ENCODE results near the gene ANKRD53.

ANKRD53 gene

DNA sequence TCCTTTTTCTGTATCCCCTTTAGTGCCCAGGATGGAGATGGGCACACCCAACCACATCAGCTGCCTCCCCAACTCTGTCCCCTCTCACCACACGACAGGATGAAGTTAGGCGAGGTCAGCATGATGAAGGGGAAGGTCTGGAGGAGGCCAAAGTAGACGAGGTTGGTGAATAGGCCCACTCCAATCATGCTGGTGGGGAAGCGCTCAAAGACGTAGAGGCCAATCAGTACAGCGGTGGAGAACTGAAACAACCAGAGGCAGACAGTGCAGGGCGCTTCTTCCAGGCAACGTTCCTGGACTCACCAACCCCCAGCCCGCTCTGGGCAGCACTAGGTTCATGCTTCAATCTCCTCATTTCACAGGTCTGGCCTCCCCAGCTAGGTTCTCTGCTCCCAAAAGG lies 13.3 kb downstream of the ANKRD53 start:
- no peak overlapping the region for H3K9ac ChIP-seq
- H3K36me3 ChIP-seq (ENCODE audit: insufficient read depth), result peaks cover 3% of the 10 kb centered on the region; the same call in 1 of the 2 replicates
- peaks cover 23% of the 10 kb centered on the region for H3K79me2 ChIP-seq (ENCODE audit: insufficient read depth, low read depth)
- H3K4me3 ChIP-seq (IDR thresholded peaks at IDR 0.05; ENCODE audit: insufficient read depth, low read depth, low read length), result no peak overlapping the region
- H3K27me3 ChIP-seq (ENCODE audit: insufficient read depth, low read depth), result no peaks in the 10 kb centered on the region
- no peak overlapping the region for H3K27ac ChIP-seq
- H3K4me2 ChIP-seq, result no peak overlapping the region
- TF ChIP-seq, protein P1, sequence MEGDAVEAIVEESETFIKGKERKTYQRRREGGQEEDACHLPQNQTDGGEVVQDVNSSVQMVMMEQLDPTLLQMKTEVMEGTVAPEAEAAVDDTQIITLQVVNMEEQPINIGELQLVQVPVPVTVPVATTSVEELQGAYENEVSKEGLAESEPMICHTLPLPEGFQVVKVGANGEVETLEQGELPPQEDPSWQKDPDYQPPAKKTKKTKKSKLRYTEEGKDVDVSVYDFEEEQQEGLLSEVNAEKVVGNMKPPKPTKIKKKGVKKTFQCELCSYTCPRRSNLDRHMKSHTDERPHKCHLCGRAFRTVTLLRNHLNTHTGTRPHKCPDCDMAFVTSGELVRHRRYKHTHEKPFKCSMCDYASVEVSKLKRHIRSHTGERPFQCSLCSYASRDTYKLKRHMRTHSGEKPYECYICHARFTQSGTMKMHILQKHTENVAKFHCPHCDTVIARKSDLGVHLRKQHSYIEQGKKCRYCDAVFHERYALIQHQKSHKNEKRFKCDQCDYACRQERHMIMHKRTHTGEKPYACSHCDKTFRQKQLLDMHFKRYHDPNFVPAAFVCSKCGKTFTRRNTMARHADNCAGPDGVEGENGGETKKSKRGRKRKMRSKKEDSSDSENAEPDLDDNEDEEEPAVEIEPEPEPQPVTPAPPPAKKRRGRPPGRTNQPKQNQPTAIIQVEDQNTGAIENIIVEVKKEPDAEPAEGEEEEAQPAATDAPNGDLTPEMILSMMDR (conservative IDR thresholded peaks at IDR 0.05; ENCODE audit: low read depth, low read length), result no peak
- H3K4me1 ChIP-seq (ENCODE audit: low read depth, poor library complexity, severe bottlenecking), result peaks cover 21% of the 10 kb centered on the region
- H4K20me1 ChIP-seq (ENCODE audit: insufficient read depth), result no peaks in the 10 kb centered on the region
- no peak overlapping the region for H2AFZ ChIP-seq (ENCODE audit: low read depth)

DNA sequence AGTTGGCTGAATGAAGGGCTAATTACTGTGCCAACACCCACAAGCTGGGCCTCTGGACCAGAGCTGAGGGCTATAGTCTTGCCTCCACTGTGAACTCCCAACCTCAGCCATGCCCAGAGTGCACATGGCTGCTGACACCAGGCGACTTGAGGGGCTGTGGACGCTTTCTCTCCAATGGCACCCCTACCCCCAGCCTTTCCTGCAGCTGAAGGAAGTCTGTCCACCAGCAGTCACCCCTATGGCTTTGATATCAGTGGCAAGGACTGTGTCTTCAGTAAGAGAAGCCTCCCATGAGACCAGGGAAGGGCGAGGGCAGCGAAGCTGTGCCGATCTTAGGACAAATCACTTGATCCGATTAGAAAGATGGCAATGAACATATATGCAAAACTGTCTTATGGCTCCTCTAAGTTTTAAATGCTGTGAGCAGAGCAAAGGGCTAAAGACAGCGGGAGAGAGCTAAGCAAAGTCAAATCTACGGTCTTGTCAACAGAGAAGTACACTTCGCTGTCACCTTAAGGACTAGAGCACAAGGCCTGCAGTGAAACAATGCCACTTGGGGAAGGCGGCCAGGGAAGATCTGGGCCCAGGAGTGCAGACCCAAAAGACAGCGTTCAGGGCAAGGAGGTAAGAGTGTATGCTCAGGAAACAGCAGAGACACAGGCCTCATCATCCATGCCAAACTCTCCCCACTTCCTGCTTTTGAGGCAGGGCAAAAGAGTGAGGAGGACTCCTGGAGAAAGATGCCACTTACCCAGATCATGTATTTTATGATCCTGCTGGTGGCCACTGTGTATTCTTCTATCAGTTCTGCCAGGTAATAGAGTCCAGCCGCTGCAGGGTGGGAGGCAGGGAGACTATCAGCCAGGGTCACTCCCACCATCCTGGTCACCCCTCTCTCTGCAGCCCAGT lies 14.8 kb downstream of the ANKRD53 start:
- no peaks in the 10 kb centered on the region for H4K20me1 ChIP-seq (ENCODE audit: insufficient read depth)
- peaks cover 3% of the 10 kb centered on the region; the same call in 1 of the 2 replicates for H3K36me3 ChIP-seq (ENCODE audit: insufficient read depth)
- peaks cover 23% of the 10 kb centered on the region for H3K79me2 ChIP-seq (ENCODE audit: insufficient read depth, low read depth)
- TF ChIP-seq, protein P1 (conservative IDR thresholded peaks at IDR 0.05; ENCODE audit: low read depth, low read length), result no peak
- no peaks in the 10 kb centered on the region for H3K27me3 ChIP-seq (ENCODE audit: insufficient read depth, low read depth)
- H3K4me3 ChIP-seq (IDR thresholded peaks at IDR 0.05; ENCODE audit: insufficient read depth, low read depth, low read length), result peak overlapping the region; percentile 81
- no peak overlapping the region for H2AFZ ChIP-seq (ENCODE audit: low read depth)
- H3K4me1 ChIP-seq (ENCODE audit: low read depth, poor library complexity, severe bottlenecking), result peaks cover 21% of the 10 kb centered on the region
- H3K27ac ChIP-seq, result no peak overlapping the region
- peak overlapping the region; percentile 80; the same call in 1 of the 2 replicates for H3K9ac ChIP-seq
- peak overlapping the region; percentile 79 for H3K4me2 ChIP-seq

DNA sequence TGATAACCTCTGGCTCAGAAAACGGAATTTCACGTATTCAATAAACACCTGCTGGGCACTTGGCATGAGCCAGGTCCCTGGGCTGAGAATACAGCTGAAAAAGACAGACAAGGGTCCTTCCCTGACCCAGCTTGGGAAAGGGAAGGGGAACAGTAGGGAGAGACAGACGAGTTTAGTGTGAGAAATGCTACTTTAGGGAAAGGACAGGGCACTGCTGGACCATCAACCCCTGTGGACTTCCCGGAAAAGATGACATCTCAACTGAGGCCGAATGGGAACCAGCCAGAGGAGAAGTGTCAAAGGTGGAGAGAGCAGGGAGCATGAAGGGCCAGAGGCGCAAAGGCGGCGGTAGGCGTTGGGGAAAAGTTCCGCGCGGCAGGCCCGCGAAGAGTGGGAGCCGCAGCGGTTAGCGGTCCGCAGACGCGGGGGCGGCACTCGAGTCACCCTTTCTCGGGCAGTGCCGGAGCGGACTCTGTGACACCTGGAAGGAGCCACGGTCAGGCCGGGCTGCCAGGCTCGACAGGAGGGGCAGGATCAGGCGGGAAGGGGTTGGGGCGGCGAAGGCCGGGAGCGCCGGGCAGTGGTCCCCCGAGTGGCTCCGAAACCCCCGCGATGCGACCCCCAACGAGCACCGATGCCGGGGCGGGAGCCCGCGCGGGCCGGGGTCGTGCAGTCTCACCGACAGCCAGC lies 15.7 kb downstream of the ANKRD53 start:
- Histone ChIP-seq H3K4me1 (ENCODE audit: low read depth, poor library complexity, severe bottlenecking) (peaks cover 21% of the 10 kb centered on the region), H3K79me2 (ENCODE audit: insufficient read depth, low read depth) (peaks cover 23% of the 10 kb centered on the region), H2AFZ (ENCODE audit: low read depth) (peak overlapping the region; percentile 67), H3K27ac (peak overlapping the region; percentile 23; the same call in 1 of the 2 replicates), H3K4me3 (IDR thresholded peaks at IDR 0.05; ENCODE audit: insufficient read depth, low read depth, low read length) (peak overlapping the region; percentile 81), H3K9ac (peak overlapping the region; percentile 80), H3K36me3 (ENCODE audit: insufficient read depth) (peaks cover 3% of the 10 kb centered on the region; the same call in 1 of the 2 replicates), H3K27me3 (ENCODE audit: insufficient read depth, low read depth) (no peaks in the 10 kb centered on the region), H3K4me2 (peak overlapping the region; percentile 79), H4K20me1 (ENCODE audit: insufficient read depth) (no peaks in the 10 kb centered on the region)
- TF ChIP-seq, protein P1 (conservative IDR thresholded peaks at IDR 0.05; ENCODE audit: low read depth, low read length), result no peak

DNA sequence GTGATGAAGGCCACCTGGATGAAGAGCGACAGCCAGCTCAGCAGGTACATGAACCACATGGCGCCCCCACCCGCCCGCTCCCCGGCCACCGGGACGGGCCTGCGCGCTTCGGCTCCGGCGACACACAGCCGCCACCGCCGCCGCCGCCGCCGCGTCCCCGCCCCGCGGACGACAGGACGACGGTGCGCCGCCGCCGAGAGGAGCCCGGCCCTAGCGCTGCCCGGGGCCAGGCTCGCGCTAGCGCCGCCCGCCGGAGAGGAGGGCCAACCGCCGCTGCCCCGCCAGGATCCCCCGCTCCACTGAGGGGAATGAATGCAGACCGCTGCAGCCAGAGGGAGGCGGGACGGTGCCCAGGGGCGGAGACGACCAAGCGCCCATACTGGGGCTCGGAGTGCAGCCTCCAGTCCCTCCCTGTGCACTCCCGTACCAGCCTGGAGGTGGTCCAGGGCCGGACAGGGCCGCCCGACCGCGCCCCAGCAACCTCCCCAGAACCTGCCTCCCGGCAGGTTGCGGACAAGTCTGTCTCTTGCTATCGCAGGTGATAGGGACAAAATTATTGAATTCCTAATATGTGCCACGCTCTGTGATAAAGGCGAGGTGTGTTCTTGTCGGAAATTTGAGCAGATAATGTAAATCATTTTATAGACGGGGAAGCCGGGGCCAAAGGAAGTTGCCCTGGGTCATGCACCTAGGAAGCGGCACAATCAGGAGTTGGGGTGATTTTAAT lies 16.4 kb downstream of the ANKRD53 start, which contains the start of gene TEX261:
Gene TEX261 (minus strand): TSS at position 175 of the 727 bp plus-strand sequence. CDS start 116 bp downstream, at position 59.
- Histone ChIP-seq H3K4me1 (ENCODE audit: low read depth, poor library complexity, severe bottlenecking) (peaks cover 21% of the 10 kb centered on the region), H3K4me3 (IDR thresholded peaks at IDR 0.05; ENCODE audit: insufficient read depth, low read depth, low read length) (peak within 1 kb of the TSS; percentile 86), H3K27me3 (ENCODE audit: insufficient read depth, low read depth) (no peaks in the 10 kb centered on the region), H3K79me2 (ENCODE audit: insufficient read depth, low read depth) (peaks cover 23% of the 10 kb centered on the region), H3K9ac (peak within 1 kb of the TSS; percentile 80), H3K27ac (peak within 1 kb of the TSS; percentile 23; the same call in 1 of the 2 replicates), H3K36me3 (ENCODE audit: insufficient read depth) (peaks cover 3% of the 10 kb centered on the region; the same call in 1 of the 2 replicates), H2AFZ (ENCODE audit: low read depth) (peak within 1 kb of the TSS; percentile 100), H3K4me2 (peak within 1 kb of the TSS; percentile 81), H4K20me1 (ENCODE audit: insufficient read depth) (no peaks in the 10 kb centered on the region)
- TF ChIP-seq, protein P1 (conservative IDR thresholded peaks at IDR 0.05; ENCODE audit: low read depth, low read length), result no peak

Measured in KMS-11 (cell line).